HepG2 (cell line): ENCODE measurements around the gene ARG1. TPM values are rescaled to one million over a fixed set of nuclear protein-coding genes. Genes with fewer than 3 reads are reported as not detected.

Experiments used
- BCL6 ChIP-seq: IDR thresholded peaks from 2 replicates; pipeline ENCODE4 v1.6.1; 2016; ENCODE audit warnings: missing genetic modification reagents, missing compliant biosample characterization
- CEBPG ChIP-seq: IDR thresholded peaks from 2 replicates; pipeline ENCODE4 v1.6.1; 2016
- CREBL2 ChIP-seq: sonication (generic); formaldehyde crosslinking; IDR thresholded peaks from 2 replicates; pipeline ENCODE4 v1.8.1; 2023; ENCODE audit warnings: missing genetic modification reagents, mild to moderate bottlenecking, borderline replicate concordance
- EHMT2 ChIP-seq: fragments of 200-600 bp; sonication (generic); IDR thresholded peaks from 2 replicates; pipeline ENCODE4 v1.7.0; 2017; ENCODE audit warnings: antibody characterized with exemption, low read depth, low read length, borderline replicate concordance
- FOXK2 ChIP-seq: fragments of 450-650 bp; IDR thresholded peaks from 2 replicates; pipeline ENCODE4 v1.6.1; 2016
- GATA4 ChIP-seq: sonication (generic); IDR thresholded peaks from 2 replicates; pipeline ENCODE4 v1.6.1; 2016; ENCODE audit warnings: antibody characterized with exemption, low read depth, borderline replicate concordance
- MED1 ChIP-seq: sonication (generic); formaldehyde crosslinking; IDR thresholded peaks from 2 replicates; pipeline ENCODE4 v1.4.0; 2020; ENCODE audit warnings: missing genetic modification reagents
- NR2F6 ChIP-seq, 2 experiments: IDR thresholded peaks; 2 replicates each; pipeline ENCODE4 v1.6.1; 2016; ENCODE audit warnings: antibody characterized with exemption in 1 of 2, mild to moderate bottlenecking in 1 of 2
- SALL1 ChIP-seq: sonication (generic); formaldehyde crosslinking; IDR thresholded peaks from 2 replicates; pipeline ENCODE4 v1.8.0; 2022; ENCODE audit warnings: mild to moderate bottlenecking, missing genetic modification reagents
- TFDP2 ChIP-seq: sonication (generic); formaldehyde crosslinking; IDR thresholded peaks from 2 replicates; pipeline ENCODE4 v1.4.0; 2020; ENCODE audit warnings: missing genetic modification reagents
- TFE3 ChIP-seq: IDR thresholded peaks from 2 replicates; pipeline ENCODE4 v1.6.1; 2016
- THYN1 ChIP-seq: sonication (generic); formaldehyde crosslinking; IDR thresholded peaks from 2 replicates; pipeline ENCODE4 v1.8.1; 2023; ENCODE audit warnings: low read depth, mild to moderate bottlenecking, moderate library complexity, missing genetic modification reagents, borderline replicate concordance
- TOPORS ChIP-seq: sonication (generic); formaldehyde crosslinking; IDR thresholded peaks from 2 replicates; pipeline ENCODE4 v1.8.0; 2023; ENCODE audit warnings: mild to moderate bottlenecking, missing genetic modification reagents
- WIZ ChIP-seq: sonication (generic); formaldehyde crosslinking; IDR thresholded peaks from 2 replicates; pipeline ENCODE4 v1.5.1; 2020; ENCODE audit warnings: mild to moderate bottlenecking, missing genetic modification reagents
- ZKSCAN1 ChIP-seq: fragments of 150-350 bp; IDR thresholded peaks from 2 replicates; pipeline ENCODE4 v1.6.1; 2014; ENCODE audit warnings: low read length
- ZNF20 ChIP-seq: sonication (generic); formaldehyde crosslinking; IDR thresholded peaks from 2 replicates; pipeline ENCODE4 v1.4.0; 2020; ENCODE audit warnings: mild to moderate bottlenecking, moderate library complexity, missing genetic modification reagents
- ZNF362 ChIP-seq: sonication (generic); formaldehyde crosslinking; IDR thresholded peaks from 2 replicates; pipeline ENCODE4 v1.4.0; 2020; ENCODE audit warnings: missing genetic modification reagents, mild to moderate bottlenecking, borderline replicate concordance
- ZNF546 ChIP-seq: sonication (generic); formaldehyde crosslinking; conservative IDR thresholded peaks from 2 replicates; pipeline ENCODE4 v1.8.1; 2023; ENCODE audit warnings: mild to moderate bottlenecking, missing genetic modification reagents
- ZNF569 ChIP-seq: sonication (generic); formaldehyde crosslinking; IDR thresholded peaks from 2 replicates; pipeline ENCODE4 v1.5.0; 2020; ENCODE audit warnings: mild to moderate bottlenecking, missing genetic modification reagents, moderate library complexity, borderline replicate concordance
- ZNF609 ChIP-seq: sonication (generic); formaldehyde crosslinking; IDR thresholded peaks from 2 replicates; pipeline ENCODE4 v1.4.0; 2020; ENCODE audit warnings: mild to moderate bottlenecking, missing genetic modification reagents, borderline replicate concordance
- ZNF629 ChIP-seq: sonication (generic); formaldehyde crosslinking; conservative IDR thresholded peaks from 2 replicates; pipeline ENCODE4 v1.5.0; 2020; ENCODE audit warnings: missing genetic modification reagents
- polyA plus RNA-seq, 8 experiments: library from polyadenylated mRNA; depleted of rRNA in 3 of 8; stranded (reverse) in 7 of 8; unstranded in 1 of 8; fragments of >200 nt; fragmentation: Illumina TruSeq in 4 of 8; extraction: Trizol in 4 of 8; gene quantifications; 2 replicates each; pipeline versions ENCODE4 v1.2.1 to v1.2.3, GENCODE V29; 2011 to 2016; ENCODE audit warnings: low read depth in 4 of 8, missing spikeins in 1 of 8, mixed read lengths in 1 of 8; ENCODE audit not compliant: insufficient read depth in 1 of 8
- total RNA-seq, 5 experiments: library from RNA; depleted of rRNA; stranded (reverse); fragments of >200 nt; fragmentation: Illumina TruSeq; extraction: Trizol; gene quantifications; 2 replicates each; pipeline ENCODE4 v1.2.3, GENCODE V29; 2016; ENCODE audit warnings: low read depth in 1 of 5

The ARG1 gene
- total and polyA plus RNA-seq, 2 of the 13 experiments (the other 11 are each of a cell fraction or from before 2014, with no cell fraction given): 2.2 to 11.2 TPM

- peak; percentile 75 for TF ChIP-seq ZNF609 (CRISPR knock-in tag)
- TF ChIP-seq TFE3 (CRISPR knock-in tag): peak; percentile 52
- no peak for TF ChIP-seq EHMT2
- peak; percentile 35; the same call in 1 of the 2 replicates for TF ChIP-seq FOXK2
- no peak for TF ChIP-seq ZNF569 (CRISPR knock-in tag)
- TF ChIP-seq CEBPG: peak; percentile 97
- peak; percentile 96 for TF ChIP-seq MED1
- peak; percentile 22; the same call in 1 of the 2 replicates for TF ChIP-seq GATA4
- peak; percentile 33; the same call in 1 of the 2 replicates for TF ChIP-seq SALL1 (CRISPR knock-in tag)
- no peak for TF ChIP-seq THYN1 (CRISPR knock-in tag)
- TF ChIP-seq ZNF362 (CRISPR knock-in tag): no peak
- peak; percentile 54; the same call in 1 of the 2 replicates for TF ChIP-seq WIZ
- no peak for TF ChIP-seq TOPORS (CRISPR knock-in tag)
- TF ChIP-seq ZNF629: 0 out of 2 replicates have a peak, but pooled peaks have one; percentile 18
- no peak for TF ChIP-seq ZNF20
- TF ChIP-seq ZKSCAN1: no peak
- TF ChIP-seq BCL6 (CRISPR knock-in tag): peak; percentile 44; the same call in 1 of the 2 replicates
- no peak for TF ChIP-seq CREBL2 (CRISPR knock-in tag)
- TF ChIP-seq ZNF546: 0 out of 2 replicates have a peak, but pooled peaks have one; percentile 55
- TF ChIP-seq NR2F6 (IDR thresholded peaks at IDR 0.05): peak; percentile 45
- TF ChIP-seq NR2F6 (CRISPR knock-in tag; IDR thresholded peaks at IDR 0.05): peak; percentile 65; the same call in 1 of the 2 replicates
- no peak for TF ChIP-seq TFDP2 (CRISPR knock-in tag)
These were observed 2.9 kb downstream of the ARG1 start (continued) for GRCh38 chr6:131575834-131576478.
